Measurements from ENCODE around the gene ABTB2.
"Not testable (repeated sequence)": the region's sequence is repeated elsewhere in the genome, so short reads cannot be mapped to it uniquely, and the experiment has no call there.

ABTB2 gene

DNA sequence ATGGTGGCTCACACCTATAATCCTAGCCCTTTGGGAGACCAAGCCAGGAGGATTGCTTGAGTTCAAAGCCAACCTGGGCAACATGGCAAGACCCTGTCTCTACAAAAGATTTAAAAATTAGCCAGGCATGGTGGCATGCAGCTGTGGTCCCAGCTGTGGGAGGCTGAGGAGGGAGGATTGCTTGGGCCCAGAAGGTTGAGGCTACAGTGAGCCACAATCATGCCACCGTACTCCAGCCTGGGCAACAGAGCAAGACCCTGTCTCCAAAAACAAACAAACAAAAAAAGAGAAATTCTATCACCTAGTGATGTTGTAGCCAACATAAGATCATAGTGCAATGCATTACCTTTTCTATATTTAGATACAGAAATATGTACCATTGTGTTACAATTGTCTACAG lies 138.5 kb downstream of the ABTB2 start:
- DNase-seq (ENCODE audit: insufficient read length, low spot score): no peak
- no peak for FAIRE-seq

DNA sequence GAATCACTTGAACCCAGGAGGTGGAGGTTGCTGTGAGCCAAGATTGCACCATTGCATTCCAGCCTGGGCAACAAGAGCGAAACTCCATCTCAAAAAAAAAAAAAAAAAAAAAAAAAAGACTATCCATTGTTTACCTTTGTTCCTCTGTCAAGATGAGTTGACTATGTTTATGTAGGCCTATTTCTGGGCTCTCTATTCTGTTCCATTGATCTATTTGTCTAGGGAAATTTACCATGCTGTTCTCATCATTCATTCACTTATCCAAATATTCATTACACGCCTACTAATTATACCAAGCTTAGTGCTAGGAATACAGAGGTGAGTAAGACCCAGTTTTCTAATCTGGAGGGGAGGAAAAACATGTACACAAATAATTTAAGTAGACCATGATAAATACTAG lies 139.1 kb downstream of the ABTB2 start:
- FAIRE-seq; DNase-seq (ENCODE audit: insufficient read length, low spot score): not testable (repeated sequence)

DNA sequence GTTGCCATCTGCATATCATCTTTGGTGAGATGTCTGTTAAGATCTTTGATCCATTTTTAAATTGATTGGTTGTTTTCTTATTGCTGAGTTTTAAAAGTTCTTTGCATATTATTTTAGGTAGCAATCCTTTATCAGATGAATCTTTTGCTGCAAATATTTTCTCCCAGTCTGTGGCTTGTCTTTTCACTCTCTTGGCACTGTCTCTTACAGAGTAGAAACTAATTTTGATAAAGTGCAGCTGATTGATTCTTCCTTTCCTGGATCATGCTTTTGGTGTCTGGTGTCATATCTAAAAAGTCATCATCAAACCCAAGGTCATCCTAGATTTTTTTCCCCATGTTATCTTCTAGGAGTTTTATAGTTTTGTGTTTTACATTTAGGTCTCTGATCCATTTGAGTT lies 139.7 kb downstream of the ABTB2 start:
- DNase-seq (ENCODE audit: insufficient read length, low spot score) (no peak), FAIRE-seq (no peak)

DNA sequence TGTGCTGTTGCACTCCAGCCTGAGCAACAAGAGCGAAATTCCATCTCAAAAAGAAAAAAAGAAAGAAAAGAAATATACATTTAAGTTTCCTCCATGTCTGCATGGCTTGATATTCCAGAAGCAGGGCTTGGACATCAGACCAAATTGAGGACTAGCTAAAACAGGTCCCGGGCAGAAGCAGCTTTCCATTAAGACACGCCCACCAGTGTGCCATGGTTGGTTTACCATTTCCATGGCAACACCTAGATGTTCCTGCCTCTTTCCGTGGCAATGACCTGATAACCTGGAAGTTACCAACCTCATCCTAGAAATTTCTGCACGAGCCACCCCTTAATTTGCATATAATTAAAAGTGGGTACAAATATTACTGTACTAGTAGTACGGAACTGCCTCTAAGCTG lies 141.1 kb downstream of the ABTB2 start:
- DNase-seq (ENCODE audit: insufficient read length, low spot score): no peak

DNA sequence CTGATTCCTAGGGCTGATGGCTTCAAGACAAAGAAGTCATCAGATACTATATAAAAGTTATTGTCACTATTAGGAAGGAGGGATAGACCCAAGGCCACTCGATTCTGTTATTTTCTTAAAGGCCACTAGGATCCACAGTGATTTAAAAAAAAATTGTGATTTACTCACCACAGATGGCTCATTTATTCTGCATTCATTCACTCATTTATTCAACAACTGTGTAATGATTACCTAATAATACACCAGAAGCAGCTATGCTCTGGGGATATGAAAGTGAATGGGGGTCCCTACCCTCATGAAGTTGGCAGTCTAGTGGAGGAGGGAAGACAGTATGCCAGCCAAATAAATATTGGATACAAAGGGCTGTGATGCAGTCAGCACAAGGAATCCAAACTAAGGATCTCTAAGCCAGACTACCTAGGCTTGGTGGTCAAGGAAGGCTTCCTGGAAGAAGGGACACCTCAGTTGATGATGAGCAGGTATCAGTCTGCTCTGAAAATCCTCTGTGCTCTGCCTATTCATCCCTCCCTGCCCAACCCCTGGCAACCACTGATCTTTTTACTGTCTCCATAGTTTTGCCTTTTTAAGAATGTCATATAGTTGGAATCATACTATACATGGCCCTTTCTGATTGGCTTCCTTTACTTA lies 141.9 kb downstream of the ABTB2 start:
- FAIRE-seq: no peak
- DNase-seq (ENCODE audit: insufficient read length, low spot score): no peak

More for the DNA sequence above, 141.1 kb downstream of the ABTB2 start:
- no peak for FAIRE-seq

DNA sequence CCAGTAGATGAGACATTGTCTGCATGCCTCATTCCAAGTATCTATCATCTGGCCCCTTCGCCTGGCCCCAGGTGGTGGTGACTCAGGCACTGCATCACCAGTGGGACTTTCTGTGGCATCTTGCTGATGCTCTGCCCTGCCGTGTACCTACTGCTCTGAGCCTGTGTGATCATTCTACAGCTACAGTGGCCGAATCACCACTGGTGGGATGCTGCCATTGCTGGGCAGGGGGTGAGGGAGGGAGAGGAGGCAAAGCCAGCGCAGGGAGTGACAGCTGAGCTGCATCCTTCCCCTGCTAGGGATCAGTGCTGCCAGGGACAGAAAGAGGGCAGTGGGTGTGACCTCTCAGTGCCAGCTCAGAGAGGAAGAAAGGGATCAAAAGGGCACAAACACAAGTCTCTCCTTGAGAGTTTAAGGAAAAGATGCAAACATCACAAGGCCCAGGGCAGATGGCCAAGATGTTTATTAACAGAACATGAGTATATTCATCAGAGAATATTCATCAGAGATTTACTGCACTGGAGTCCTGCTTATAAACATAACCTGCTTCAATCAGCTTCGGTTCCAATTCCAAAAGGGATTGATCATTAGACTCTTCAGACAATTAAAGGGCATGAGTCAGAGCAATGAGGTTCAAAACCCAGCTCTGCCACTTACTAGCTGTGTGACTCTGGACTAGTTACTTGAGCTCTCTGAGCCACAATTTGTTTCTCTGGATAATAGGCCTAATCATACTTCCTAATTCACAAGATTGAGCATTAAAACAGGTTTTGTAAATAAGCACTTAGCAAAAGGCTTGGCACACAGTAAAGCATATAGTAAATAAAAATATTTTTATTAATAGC lies 142.6 kb downstream of the ABTB2 start:
- DNase-seq (ENCODE audit: insufficient read length, low spot score) (no peak), FAIRE-seq (peak; percentile 83)

DNA sequence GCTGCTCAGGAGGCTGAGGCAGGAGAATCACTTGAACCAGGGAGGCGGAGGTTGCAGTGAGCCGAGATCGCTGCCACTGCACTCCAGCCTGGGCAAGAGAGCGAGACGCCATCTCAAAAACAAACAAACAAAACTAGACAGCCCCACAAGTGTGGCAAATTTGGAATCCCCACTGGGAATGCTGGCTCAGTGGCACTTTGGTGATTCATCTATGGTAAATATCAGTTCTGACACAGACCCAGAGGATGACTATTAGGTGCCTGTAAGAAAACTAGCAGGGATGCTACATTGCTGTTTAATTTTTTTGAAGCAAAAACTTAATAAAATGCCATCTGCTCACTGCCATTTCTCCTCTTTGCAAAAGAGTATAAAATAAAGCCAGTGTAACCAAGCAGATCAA lies 144.4 kb downstream of the ABTB2 start:
- DNase-seq (ENCODE audit: insufficient read length, low spot score): no peak
- no peak for FAIRE-seq

DNA sequence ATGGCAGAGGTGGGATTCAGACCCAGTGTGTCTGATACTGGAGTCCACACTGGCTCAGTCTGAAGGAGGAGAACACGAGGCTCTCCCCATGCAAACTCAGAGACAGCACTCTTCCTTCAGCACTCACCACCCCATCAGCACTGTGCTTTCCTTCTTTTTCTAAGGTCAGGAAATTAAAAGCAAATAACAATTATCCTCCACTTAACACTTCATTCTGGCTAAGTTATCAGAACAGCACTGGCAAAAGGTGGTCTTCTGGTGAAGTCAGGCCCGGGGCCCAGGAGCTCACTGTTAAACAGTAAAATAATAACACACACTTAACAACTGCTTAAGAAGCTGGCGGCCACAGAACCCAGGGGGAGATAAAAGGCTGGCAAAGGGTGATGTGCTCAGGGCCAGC lies 145.2 kb downstream of the ABTB2 start:
- DNase-seq (ENCODE audit: insufficient read length, low spot score) (no peak), FAIRE-seq (no peak)

DNA sequence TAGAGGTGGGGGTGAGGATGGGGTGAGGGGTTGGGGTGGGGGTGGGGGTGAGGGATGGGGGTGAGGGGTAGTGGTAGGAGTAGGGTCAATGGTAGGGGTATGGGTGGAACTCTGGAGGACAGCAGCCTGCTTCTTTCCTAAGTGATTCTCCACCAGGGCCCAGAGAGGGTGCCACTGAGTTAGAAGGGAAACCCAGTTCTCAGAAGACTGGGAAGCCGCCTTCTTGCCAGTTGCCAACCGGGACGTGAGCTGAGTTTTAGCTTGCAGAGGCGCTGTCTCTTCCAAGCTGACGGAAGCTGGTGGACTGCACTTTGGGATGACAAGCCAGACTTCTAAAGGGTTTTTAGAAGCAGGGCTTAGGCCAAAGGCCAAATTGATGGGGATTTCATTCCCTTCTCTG lies 148.0 kb downstream of the ABTB2 start:
- FAIRE-seq (no peak), DNase-seq (ENCODE audit: insufficient read length, low spot score) (no peak)

DNA sequence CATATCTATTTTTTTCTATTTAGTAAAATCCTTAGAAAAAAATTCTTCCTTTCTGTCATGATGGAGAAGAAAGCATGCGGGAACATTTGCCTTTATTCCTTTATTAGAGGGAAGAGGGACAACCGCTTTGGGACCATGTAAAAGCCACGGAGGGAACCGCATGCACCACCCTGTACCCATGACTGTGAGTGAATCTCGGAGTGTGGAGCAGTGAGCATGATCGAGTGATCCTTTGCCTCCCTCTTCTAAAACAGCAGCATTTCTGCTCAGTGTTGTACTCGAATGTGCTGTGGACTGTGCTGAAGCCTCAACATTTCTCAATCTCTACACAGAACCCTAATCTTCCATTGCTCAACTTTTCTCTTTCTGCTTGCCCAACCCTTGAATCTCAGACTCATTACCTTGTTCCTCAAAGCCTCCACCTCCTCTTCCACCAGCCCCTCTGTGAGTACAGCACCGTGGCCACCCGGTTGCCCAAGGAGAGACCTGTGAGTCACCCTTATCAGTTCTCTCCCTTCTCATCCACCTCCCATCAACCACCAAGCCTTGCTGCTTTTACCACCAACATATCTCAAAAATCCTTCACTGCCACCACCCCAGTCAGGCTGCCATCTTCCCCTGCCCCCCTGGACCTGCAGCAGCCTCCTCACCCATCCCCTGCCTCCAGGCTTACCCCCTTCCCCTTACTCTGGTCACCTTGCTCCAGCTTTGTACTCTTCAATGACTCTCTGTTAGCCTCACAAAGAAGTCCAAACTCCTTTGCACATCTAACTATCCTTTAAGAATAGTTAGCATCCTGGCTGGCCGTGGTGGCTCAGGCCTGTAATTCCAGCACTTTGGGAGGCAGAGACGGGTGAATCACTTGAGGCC lies 149.3 kb downstream of the ABTB2 start:
- DNase-seq (ENCODE audit: insufficient read length, low spot score): no peak
- FAIRE-seq: no peak

DNA sequence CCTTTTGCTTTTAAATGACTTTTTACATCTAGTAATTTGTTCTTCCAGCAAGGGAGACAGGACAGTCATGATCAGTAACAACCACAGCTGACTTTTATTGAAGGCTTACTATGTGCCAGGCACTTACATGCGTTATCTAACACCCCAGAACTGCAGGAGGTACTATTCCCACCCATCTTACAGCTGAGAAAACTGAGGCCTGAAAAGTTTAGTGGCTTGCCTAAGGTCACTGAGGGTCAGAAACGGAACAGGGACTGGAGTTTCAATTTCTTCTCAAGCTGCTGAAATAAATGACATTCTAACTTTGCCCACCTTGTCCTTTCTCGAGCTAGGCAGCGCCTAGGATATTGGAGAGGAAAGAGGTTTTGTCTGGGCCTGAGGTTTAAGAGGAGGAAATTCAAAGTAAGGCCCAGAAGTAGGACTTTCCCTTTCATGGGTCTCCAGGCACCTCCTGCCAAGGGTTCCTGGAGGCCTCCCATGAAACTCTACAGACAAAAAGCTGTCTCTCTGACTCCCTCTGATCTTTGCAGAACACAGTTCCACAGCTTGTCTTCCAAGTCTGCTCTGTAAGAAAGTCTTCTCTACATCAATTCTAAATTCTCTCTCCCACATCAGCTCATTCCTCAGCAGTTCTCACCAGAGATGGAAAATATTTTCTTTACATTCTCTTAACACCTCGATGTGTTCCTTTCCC lies 150.2 kb downstream of the ABTB2 start:
- FAIRE-seq (no peak), DNase-seq (ENCODE audit: insufficient read length, low spot score) (no peak)

DNA sequence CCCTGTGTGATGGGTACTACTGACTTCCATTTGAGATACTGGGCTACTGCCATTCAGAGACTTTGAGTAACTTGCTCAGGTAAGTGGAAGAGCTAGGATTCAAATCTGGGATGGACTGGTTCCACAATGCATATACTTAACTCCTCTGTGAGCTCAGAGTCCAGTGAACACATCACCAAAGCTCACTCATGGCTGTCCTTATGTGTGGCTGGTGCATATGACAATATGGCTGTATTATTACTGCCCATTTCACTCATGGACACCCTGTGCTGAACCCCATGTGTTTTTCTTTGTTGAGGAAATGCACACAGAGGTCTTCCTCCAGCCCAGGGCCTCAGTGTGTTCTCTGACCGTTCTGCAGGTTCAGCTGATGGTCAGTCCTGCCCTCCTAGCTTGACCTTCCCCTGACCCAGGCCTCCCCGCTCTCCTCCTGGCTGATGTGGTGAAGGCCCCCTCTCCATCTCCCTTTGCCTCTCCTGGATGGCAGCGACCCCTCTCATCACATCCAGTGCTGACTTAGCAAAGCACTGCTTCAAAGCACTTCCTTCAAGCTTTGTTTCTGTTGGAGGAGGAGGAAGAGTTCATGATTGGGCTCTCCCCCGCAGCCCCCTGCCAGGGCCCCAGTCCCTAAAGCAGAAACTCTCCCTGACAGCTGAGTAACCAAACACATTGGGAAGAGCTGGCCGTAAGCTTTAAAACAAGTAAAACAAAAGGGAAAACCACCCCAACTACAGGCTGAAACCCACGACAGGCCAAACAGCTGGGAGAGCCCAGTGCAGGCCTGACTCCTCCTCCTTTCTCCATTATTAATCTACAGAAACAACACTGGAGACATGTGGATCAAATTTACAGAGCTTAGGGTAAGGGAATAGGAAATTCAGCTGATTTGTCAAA lies 151.2 kb downstream of the ABTB2 start:
- no peak for FAIRE-seq
- DNase-seq (ENCODE audit: insufficient read length, low spot score): no peak

DNA sequence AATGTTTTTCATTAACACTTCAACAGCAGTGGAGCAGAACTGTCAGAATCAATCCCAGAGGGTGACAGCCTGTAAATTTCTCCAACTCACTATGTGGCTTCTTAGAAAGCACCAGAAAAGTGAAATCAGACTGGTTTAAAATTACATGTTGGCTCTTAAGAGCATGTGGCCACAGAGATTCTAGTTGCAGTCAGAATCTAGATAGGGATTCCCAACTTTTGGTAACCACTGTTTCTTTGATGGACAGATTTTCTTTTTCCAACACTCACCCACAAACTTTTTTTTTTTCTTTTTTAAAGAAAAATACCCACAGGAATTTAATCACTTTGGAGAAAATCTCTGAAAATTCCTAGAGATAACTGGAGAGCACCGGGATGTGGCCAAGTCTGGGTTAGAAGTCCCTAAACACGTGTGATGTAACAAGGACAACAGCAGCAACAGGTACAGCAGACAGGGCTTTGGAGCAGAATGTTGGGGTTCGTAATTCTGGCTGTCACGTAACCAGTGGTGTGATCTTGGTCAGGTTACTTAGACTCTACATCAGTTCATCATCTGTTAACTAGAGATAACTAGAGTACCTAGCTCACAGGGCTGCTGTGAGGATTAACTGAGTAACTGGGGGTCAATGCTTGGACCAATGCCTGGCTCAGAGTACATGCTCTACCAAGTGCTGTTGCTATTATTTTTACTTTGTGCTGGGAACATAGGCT lies 152.3 kb downstream of the ABTB2 start:
- FAIRE-seq: no peak
- no peak for DNase-seq (ENCODE audit: insufficient read length, low spot score)

DNA sequence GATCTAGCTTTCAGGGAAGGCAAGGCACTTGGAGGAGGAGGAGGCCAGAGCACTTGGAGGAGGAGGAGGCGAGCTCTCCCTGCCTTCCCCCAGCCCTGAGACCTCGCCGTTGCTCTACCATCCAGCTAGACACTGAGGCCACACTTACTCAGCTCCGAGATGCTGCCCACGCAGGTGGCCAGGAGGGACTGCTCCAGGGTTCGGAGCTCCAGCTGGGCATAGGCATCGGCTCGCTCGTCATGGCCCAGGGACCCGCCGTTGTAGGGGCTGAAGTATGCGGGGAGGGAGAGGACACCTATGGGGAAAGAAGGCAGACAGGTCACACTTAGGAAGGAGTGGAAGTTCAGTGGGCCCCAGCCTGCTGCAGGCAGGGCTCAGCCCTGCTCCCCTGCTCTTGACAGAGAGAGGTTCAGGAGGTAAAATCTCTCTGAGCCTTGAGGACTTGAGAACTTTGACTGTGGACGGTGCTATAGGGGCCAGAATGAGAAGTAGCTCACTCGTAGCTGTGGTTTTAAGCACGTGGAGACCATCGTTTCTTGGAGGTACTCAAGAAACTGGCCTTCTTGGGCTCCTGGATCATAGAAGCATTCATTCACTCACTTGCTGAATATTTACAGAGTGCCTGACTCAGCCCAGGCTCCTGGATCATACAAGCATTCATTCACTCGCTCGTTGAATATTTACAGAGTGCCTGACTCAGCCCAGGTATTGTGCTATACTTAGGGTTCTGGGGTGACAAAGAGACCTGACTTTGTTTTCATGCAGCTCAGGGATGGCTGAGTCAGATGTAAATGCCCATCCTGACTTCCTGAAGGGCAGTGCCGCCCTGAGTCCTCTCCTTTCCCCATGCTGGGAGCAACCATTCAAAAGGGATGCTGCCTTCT lies 153.2 kb downstream of the ABTB2 start:
- DNase-seq (ENCODE audit: insufficient read length, low spot score) (no peak), FAIRE-seq (no peak)

DNA sequence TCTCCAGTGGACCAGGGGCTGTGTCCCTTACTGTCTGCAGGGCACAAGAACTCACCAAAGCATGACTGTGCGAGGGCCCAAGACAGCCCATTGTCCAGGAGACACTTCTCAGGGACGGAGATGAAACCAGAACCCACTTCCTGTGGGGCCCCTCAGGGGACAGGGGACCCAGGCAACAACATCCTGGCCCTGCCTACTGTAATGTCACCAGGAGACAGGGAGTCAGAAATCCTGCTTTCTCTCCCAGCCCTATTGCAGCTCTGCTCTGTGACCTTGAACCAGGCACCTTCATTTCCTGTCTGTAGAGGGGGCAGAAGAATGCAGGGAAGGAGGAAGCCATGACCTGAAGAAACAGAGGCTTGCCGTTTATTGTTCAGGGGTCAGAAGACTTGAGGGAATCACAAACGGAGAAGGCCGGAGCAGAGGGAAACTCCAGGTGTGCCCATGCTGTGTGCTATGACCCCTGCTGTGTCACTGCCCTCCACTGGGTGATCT lies 154.4 kb downstream of the ABTB2 start:
- FAIRE-seq (no peak), DNase-seq (ENCODE audit: insufficient read length, low spot score) (no peak)

DNA sequence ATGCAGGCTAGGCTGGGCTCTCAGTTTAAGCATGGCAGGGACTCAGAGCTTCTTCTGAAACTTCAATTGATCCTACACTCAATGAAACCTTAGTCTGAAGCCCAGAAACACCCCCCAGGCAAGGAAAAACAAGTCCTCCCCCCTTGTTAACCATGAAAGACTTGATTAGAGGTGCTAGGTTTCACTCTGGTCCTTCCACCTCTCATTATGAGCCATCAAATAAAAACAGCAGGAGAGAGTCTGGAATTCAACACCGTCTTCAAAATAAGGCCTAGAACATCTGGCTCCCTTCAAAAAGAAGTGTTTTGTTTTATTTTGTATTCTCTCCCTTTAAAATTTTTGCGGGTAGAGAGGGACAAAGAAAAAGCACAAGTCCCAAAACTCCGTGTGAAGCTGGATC lies 156.7 kb downstream of the ABTB2 start:
- DNase-seq (ENCODE audit: insufficient read length, low spot score): no peak
- FAIRE-seq: no peak

DNA sequence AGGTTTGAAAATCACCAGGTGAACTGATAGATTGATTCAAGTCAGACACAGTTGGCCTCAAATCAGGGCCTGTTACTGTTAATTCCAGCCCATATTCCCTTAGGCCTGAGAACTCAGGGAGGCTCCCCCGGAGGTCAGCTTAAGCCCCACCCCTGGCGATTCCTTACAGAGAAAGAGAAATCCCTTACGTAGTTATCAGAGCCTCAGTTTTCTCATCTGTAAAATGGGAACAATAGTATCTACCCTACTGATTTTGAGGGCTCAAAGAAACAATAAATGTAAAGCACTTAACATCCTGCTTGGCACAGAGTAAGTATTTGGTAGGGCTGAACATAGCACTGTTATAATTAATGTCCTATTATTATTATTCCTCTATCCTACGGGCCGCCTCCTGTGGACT lies 158.3 kb downstream of the ABTB2 start:
- FAIRE-seq: no peak
- DNase-seq (ENCODE audit: insufficient read length, low spot score): no peak

DNA sequence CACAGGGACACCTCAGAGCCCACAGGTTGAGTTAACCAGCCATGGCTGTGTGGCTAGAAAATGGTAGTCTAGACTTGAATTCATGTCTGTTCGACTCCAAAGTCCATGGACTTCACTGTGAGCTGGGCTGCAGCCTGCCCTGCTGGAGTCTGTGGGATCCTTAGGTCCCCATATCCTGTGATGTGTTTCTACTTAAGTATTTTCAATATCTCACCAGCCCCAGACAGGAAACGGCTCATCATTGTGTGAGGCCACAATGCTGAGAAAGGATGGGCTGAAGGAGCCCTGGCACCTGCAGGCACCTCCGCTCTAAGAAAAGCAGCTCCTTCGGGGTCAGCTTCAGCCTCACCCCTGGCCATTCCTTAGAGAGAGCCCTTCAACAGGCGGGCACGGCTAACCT lies 159.3 kb downstream of the ABTB2 start:
- DNase-seq (ENCODE audit: insufficient read length, low spot score): no peak
- FAIRE-seq: no peak

Data from HTR-8/SVneo (cell line).